A673 (cell line): ENCODE data around the gene CYSLTR2.
"Not testable (repeated sequence)": the region's sequence is repeated elsewhere in the genome, so short reads cannot be mapped to it uniquely, and the experiment has no call there.

Experiments
- CTCF ChIP-seq: fragments of 300-800, 200-600 bp; sonication (generic); conservative IDR thresholded peaks from 2 replicates; pipeline ENCODE4 v1.5.1; 2017; ENCODE audit warnings: low read depth, mild to moderate bottlenecking, antibody characterized with exemption, low read length, moderate library complexity, mixed read lengths
- EZH2 ChIP-seq: fragments of 200-600 bp; sonication (generic); IDR thresholded peaks from 2 replicates; pipeline ENCODE4 v1.6.1; 2017; ENCODE audit warnings: borderline replicate concordance, low read depth, mild to moderate bottlenecking, mixed read lengths, antibody characterized with exemption, low read length; ENCODE audit not compliant: poor library complexity, severe bottlenecking

GRCh38 chr13:48696676-48697075 lies 42.9 kb downstream of the CYSLTR2 start:
- not testable (repeated sequence) for TF ChIP-seq CTCF, EZH2
